ENCODE measurements around the gene CEP72. TPM values are rescaled to one million over a fixed set of nuclear protein-coding genes. Genes with fewer than 3 reads are reported as not detected.

CEP72 gene
- total RNA-seq, 1 experiment from 2014 or later: 24.8 TPM

- Histone ChIP-seq H3K18ac (ENCODE audit: insufficient read length, low read depth, low read length) (no peak overlapping the region), H2BK12ac (ENCODE audit: insufficient read length, low read depth, low read length) (no peak overlapping the region), H3K27ac (ENCODE audit: insufficient read length, low read depth, low read length) (no peak overlapping the region), H3K4me1 (ENCODE audit: insufficient read depth, low read length) (no peaks in the 10 kb centered on the region), H3K23ac (ENCODE audit: insufficient read length, low read depth, low read length) (no peak overlapping the region), H3K23me2 (ENCODE audit: insufficient read length, low read depth, low read length, poor library complexity, severe bottlenecking) (no peaks in the 10 kb centered on the region), H4K20me1 (ENCODE audit: control insufficient read depth, insufficient read depth, insufficient read length) (no peaks in the 10 kb centered on the region), H2AK5ac (ENCODE audit: insufficient read length, low read length) (no peak overlapping the region), H3T11ph (ENCODE audit: low read length) (no peak overlapping the region), H3K4me2 (ENCODE audit: insufficient read depth, insufficient read length, low read length) (no peak overlapping the region), H3K56ac (ENCODE audit: insufficient read length, low read depth, low read length) (no peak overlapping the region), H3K9ac (ENCODE audit: extremely low read depth, insufficient read length, low read length) (no peak overlapping the region), H2BK120ac (ENCODE audit: low read depth, low read length, poor library complexity, severe bottlenecking) (no peak overlapping the region), H3K27me3 (ENCODE audit: insufficient read depth, low read length) (no peaks in the 10 kb centered on the region; the same call in 1 of the 2 replicates), H3K9me3 (ENCODE audit: control insufficient read depth, low read depth, low read length) (no peaks in the 10 kb centered on the region), H4K91ac (ENCODE audit: insufficient read length, low read depth, low read length) (no peak overlapping the region), H2AFZ (ENCODE audit: low read length) (no peak overlapping the region), H2BK15ac (ENCODE audit: low read depth, low read length) (no peak overlapping the region), H3K14ac (ENCODE audit: insufficient read depth, low read length) (no peak overlapping the region), H4K5ac (ENCODE audit: insufficient read length, low read depth, low read length) (no peak overlapping the region), H3K79me2 (ENCODE audit: insufficient read depth, low read length) (no peaks in the 10 kb centered on the region), H3K79me1 (ENCODE audit: insufficient read depth, low read depth, low read length, poor library complexity, severe bottlenecking) (no peaks in the 10 kb centered on the region), H2BK20ac (ENCODE audit: low read depth, low read length, poor library complexity, severe bottlenecking) (no peak overlapping the region), H2BK5ac (ENCODE audit: insufficient read length, low read length) (no peak overlapping the region), H3K4ac (ENCODE audit: low read depth, low read length) (no peak overlapping the region), H4K8ac (replicated peaks; ENCODE audit: insufficient read length, low read depth, low read length) (no peak overlapping the region)
- no peak for TF ChIP-seq CTCF (conservative IDR thresholded peaks at IDR 0.05)
- H3K36me3 Mint-ChIP-seq (ENCODE audit: insufficient read depth in 1 of 3, low read depth in 3 of 3): no peaks in the 10 kb centered on the region; a peak in 1 of 7 replicates
- peaks cover 8 to 10% of the 10 kb centered on the region in 2 experiments for H3K9me3 Mint-ChIP-seq
- peaks cover 6 to 7% of the 10 kb centered on the region in 2 experiments for H3K4me1 Mint-ChIP-seq
- H3K27ac Mint-ChIP-seq: no peak overlapping the region
- no peak overlapping the region for H3K4me3 Mint-ChIP-seq
- DNase-seq: no peak
- WGBS (ENCODE audit: extremely low coverage, insufficient read length, low lambda C conversion rate): no CpG with 5 or more reads among the region's 9 CpGs
- H3K27me3 Mint-ChIP-seq (ENCODE audit: low read depth): peaks cover 84% of the 10 kb centered on the region
These were observed 26.0 kb upstream of the CEP72 start for GRCh38 chr5:585962-586628.

All from H9 (cell line).